Large intestine (tissue), 3 donors: ENCODE results near the gene SAFB2. TPM values are rescaled to one million over a fixed set of nuclear protein-coding genes. Genes with fewer than 3 reads are reported as not detected.

Experiments used
- DNase-seq, 2 donors: peaks; one replicate each; pipeline versions ENCODE4 v3.0.0 to v3.0.0-alpha.2; 2013
- H3K27ac ChIP-seq: one replicate; pipeline ENCODE4 v1.5.1; 2013; ENCODE audit warnings: low read length
- H3K27me3 ChIP-seq: 2 replicates; pipeline ENCODE4 v1.6.1; 2013; ENCODE audit warnings: low read length; ENCODE audit not compliant: control insufficient read depth, insufficient read depth
- H3K36me3 ChIP-seq: 2 replicates; pipeline ENCODE4 v1.6.1; 2013; ENCODE audit warnings: low read length; ENCODE audit not compliant: control insufficient read depth, insufficient read depth
- H3K4me1 ChIP-seq: one replicate; pipeline ENCODE4 v1.6.1; 2013; ENCODE audit warnings: low read length; ENCODE audit not compliant: control insufficient read depth, insufficient read depth
- H3K4me3 ChIP-seq: one replicate; pipeline ENCODE4 v1.5.1; 2013; ENCODE audit warnings: low read length
- H3K9me3 ChIP-seq: one replicate; pipeline ENCODE4 v1.6.1; 2013; ENCODE audit warnings: mild to moderate bottlenecking, low read depth, low read length, moderate library complexity; ENCODE audit not compliant: control insufficient read depth
- WGBS: methylation state at CpG from one replicate; pipeline ENCODE4 v1.1.5; 2013; ENCODE audit warnings: low lambda C conversion rate; ENCODE audit not compliant: insufficient coverage; 5-methylcytosine and 5-hydroxymethylcytosine counted together
- polyA plus RNA-seq: library from polyadenylated mRNA; unstranded; fragments of 120-200 nt; gene quantifications from one replicate; pipeline ENCODE4 v1.2.1, GENCODE V29; 2013

The SAFB2 gene
- polyA plus RNA-seq, 1 donor = 88.5 TPM

DNA sequence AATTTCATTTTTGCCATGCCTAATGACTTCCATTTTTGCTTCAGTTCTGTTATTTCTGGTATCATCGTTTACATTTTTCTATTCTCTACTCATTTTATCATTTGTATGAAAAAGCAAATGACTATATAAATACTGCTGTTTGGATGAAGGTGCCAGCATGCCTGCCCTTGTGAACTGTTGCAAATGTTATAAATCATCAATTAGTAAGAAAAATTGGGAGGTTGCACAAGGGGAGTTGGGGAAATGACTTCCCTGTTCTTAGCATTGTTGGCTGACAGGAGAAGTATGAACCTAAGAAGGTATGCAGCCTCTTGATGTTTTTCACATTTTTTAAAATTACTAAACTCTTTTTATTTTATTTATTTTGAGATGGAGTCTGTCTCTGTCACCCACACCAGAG is 15.4 kb upstream of the SAFB2 start:
- H3K9me3 ChIP-seq = no peaks in the 10 kb centered on the region
- H3K4me1 ChIP-seq = peaks cover 3% of the 10 kb centered on the region
- H3K4me3 ChIP-seq = no peak overlapping the region
- no CpG with 5 or more reads among the region's 1 CpG for WGBS
- no peak for DNase-seq
- peaks cover 25% of the 10 kb centered on the region for H3K36me3 ChIP-seq
- H3K27ac ChIP-seq = no peak overlapping the region
- no peaks in the 10 kb centered on the region for H3K27me3 ChIP-seq

DNA sequence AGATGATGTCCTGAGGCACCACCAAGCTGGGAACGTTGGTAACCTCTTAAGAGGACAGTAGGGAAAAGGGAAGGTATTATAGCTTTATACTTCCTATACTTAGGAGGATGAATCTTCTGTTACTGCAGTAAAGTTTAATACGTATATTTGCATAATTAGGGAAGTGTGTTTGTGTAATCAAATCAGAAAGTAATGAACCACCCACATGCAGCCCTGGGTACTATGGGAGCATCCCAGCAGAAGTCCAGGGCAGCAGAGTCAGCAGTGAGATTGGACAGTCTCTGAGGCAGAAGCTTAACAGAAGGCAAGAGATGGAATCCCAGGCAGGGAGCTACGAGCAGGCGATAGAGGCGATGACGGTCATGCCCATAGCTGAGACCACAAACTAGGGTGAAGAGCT is 12.9 kb upstream of the SAFB2 start:
- Histone ChIP-seq H3K27me3 (no peaks in the 10 kb centered on the region), H3K4me1 (peaks cover 3% of the 10 kb centered on the region), H3K27ac (no peak overlapping the region), H3K36me3 (peaks cover 11% of the 10 kb centered on the region), H3K9me3 (no peaks in the 10 kb centered on the region), H3K4me3 (no peak overlapping the region)
- DNase-seq = no peak
- WGBS = 100% methylated on average over 1 of the region's 6 CpGs

DNA sequence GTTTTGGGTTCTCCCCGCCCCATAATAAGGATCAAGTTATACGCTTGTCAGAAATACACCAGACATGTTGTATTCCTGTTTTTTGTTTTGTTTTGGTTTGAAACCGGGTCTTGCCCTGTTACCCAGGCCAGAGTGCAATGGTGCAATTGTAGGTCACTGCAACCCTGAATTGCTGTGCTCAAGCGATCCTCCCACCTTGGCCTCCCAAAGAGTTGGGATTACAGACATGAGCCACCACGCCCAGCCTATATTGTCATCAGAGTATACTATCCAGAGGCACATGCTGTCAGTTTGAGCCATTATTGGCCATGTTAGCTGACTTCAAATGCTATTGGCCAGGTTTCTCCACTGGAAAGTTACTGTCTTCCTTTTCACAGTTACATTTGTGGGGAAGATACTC is 10.1 kb upstream of the SAFB2 start:
- DNase-seq = no peak
- WGBS = 67% methylated on average over 1 of the region's 5 CpGs
- Histone ChIP-seq H3K9me3 (no peaks in the 10 kb centered on the region), H3K36me3 (peaks cover 32% of the 10 kb centered on the region), H3K27ac (no peak overlapping the region), H3K4me3 (no peak overlapping the region), H3K4me1 (peaks cover 3% of the 10 kb centered on the region), H3K27me3 (no peaks in the 10 kb centered on the region)

DNA sequence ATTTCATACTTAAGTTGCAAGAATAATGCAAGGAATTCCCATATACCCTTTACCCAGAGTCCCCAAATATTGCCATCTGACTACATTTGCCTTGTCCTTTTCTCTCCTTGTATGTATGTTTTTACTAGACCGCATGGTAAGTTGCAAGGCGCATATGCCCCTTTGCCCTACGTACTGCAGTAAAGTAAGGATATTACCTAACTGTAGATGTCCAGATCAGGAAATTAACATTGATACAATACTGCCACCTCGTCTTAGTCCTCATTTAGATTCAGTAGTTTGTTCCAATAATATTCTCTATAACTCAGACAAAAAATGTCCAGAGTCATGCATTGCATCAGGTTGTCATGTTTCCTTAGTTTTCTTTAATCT is 9.7 kb upstream of the SAFB2 start:
- H3K27me3 ChIP-seq = no peaks in the 10 kb centered on the region
- no peak overlapping the region for H3K27ac ChIP-seq
- H3K9me3 ChIP-seq = no peaks in the 10 kb centered on the region
- no peak for DNase-seq
- 67% methylated on average over 1 of the region's 4 CpGs for WGBS
- H3K4me1 ChIP-seq = peaks cover 3% of the 10 kb centered on the region
- peaks cover 36% of the 10 kb centered on the region for H3K36me3 ChIP-seq
- no peak overlapping the region for H3K4me3 ChIP-seq

DNA sequence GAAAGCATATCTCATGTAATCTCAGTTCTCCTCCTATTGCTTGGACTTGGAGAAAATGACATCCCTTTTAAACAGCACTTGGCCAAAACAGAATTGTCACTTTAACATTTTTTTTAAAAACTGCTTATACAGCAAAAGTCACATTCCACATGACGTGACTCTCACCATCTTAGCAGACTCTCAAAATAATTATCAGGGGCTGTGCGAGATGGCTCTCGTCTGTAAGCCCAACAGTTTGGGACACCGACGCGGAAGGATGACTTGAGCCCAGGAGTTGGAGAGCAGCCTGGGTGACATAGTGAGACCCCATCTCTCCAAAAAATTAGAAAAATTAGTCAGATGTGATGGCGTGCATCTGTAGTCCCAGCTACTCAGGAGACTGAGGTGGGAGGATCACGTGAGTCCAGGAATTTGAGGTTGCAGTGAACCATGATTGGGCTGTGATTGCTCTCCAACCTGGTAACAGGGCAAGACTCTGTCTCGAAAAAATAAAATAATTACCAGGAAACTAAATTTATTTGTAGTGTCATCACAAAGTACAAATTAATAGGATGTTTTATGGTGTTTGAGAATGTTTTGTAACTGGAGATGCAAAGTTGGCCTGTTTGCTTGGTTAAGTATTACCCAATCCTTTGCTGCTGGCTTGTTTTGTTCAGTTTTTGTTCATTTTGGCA is 9.1 kb upstream of the SAFB2 start:
- WGBS = no CpG with 5 or more reads among the region's 9 CpGs
- H3K4me3 ChIP-seq = no peak overlapping the region
- no peak overlapping the region for H3K27ac ChIP-seq
- peaks cover 7% of the 10 kb centered on the region for H3K4me1 ChIP-seq
- no peaks in the 10 kb centered on the region for H3K27me3 ChIP-seq
- H3K36me3 ChIP-seq = peaks cover 42% of the 10 kb centered on the region
- no peak for DNase-seq
- no peaks in the 10 kb centered on the region for H3K9me3 ChIP-seq

DNA sequence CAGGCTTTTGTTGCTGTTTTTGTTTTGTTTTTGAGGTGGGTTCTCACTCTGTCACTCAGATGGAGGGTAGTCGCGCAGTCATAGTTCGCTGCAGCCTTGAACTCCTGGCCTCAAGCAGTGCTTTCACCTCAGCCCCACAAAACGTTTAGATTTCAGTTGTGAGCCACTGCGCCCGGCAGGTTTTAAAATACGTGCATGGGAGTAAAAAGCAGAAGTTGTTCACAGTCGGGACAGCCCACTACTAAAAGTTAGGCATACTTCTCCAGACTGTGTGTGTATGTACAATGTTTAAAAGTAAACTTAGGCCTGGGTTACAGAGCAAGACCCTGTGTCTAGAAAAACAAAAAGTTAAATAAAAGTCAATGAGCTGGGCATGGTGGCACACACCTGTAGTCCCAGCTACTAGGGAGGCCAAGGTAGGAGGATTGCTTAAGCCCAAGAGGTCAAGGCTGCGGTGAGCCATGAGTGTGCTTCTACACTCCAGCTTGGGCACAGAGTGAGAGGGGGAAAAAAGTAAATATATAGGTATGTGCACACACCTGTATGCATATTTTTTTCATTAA is 6.4 kb upstream of the SAFB2 start:
- Histone ChIP-seq H3K4me3 (no peak overlapping the region), H3K4me1 (peaks cover 22% of the 10 kb centered on the region), H3K36me3 (peaks cover 56% of the 10 kb centered on the region), H3K9me3 (no peaks in the 10 kb centered on the region), H3K27me3 (no peaks in the 10 kb centered on the region), H3K27ac (no peak overlapping the region)
- no peak for DNase-seq
- WGBS = no CpG with 5 or more reads among the region's 9 CpGs

DNA sequence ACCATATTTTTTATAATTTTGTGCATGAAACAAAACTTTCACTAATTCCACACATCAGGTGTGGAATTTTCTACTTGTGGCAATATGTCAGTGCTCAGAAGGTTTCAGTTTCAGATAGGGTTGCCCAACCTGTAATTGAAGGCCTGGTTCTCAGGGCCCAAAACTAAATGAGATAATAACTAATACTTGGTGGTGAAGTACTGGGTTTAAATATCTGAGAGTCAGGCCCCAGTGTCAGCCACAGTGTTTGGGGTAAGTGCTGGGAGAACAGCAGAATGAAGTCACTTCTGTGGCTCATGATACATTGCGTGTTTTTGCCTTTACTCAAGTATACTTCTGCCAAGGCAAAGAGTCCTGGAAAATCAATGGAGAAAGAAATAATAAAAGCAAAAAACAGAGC is 5.9 kb upstream of the SAFB2 start:
- Histone ChIP-seq H3K4me1 (peaks cover 22% of the 10 kb centered on the region), H3K27ac (no peak overlapping the region), H3K4me3 (no peak overlapping the region), H3K36me3 (peaks cover 54% of the 10 kb centered on the region), H3K9me3 (no peaks in the 10 kb centered on the region), H3K27me3 (no peaks in the 10 kb centered on the region)
- no peak for DNase-seq
- no CpG with 5 or more reads among the region's 1 CpG for WGBS

DNA sequence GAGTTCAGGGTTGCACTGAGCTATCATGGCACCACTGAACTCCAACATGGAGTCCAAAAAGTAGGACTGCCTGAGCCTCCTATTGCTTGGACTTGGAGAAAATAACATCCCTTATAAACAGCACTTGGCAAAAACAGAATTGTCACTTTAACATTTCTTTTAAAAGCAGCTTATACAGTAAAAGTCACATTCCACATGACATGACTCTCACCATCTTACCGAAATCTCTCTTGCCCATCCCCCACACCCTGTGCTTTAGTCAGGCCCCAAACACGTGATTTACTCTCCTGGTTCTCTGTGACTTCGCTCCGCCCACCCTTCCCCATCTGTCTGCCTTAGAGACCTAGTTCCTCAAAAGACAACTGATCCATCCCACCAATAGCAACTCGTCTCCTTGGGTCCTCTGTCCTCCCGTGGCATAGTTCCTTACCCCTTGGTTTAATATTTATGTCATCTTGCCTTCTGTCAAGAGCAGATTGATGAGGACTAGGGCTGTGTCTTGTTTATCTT is 4.9 kb upstream of the SAFB2 start:
- peaks cover 2% of the 10 kb centered on the region for H3K9me3 ChIP-seq
- no peaks in the 10 kb centered on the region for H3K27me3 ChIP-seq
- H3K4me3 ChIP-seq = no peak overlapping the region
- DNase-seq = no peak
- H3K4me1 ChIP-seq = peaks cover 19% of the 10 kb centered on the region
- no peak overlapping the region for H3K27ac ChIP-seq
- H3K36me3 ChIP-seq = peaks cover 54% of the 10 kb centered on the region
- WGBS = 81% methylated on average over 3 of the region's 6 CpGs

DNA sequence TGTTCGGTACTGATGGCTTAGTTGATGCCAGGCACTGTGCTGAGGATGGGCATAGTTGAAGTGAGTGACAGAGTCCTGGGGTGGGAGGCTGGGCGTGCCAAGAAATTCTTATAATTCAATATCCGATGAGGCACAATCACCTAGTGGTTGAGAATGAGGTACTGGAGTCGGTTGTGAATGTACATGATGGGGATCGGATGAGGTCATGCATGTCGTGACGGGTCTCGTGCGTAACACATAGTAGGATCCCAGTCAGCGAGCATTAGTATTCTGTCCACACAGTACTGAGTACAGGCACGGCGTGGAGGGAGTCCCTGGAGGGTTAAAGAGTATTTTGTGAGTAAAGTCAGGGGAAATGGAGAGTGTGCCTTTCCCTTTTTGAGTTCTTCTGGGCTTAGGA is 3.1 kb upstream of the SAFB2 start:
- Histone ChIP-seq H3K9me3 (peaks cover 2% of the 10 kb centered on the region), H3K4me1 (peaks cover 27% of the 10 kb centered on the region), H3K4me3 (no peak overlapping the region), H3K36me3 (peaks cover 55% of the 10 kb centered on the region), H3K27ac (no peak overlapping the region), H3K27me3 (no peaks in the 10 kb centered on the region)
- WGBS = 95% methylated on average over 4 of the region's 12 CpGs
- no peak for DNase-seq

DNA sequence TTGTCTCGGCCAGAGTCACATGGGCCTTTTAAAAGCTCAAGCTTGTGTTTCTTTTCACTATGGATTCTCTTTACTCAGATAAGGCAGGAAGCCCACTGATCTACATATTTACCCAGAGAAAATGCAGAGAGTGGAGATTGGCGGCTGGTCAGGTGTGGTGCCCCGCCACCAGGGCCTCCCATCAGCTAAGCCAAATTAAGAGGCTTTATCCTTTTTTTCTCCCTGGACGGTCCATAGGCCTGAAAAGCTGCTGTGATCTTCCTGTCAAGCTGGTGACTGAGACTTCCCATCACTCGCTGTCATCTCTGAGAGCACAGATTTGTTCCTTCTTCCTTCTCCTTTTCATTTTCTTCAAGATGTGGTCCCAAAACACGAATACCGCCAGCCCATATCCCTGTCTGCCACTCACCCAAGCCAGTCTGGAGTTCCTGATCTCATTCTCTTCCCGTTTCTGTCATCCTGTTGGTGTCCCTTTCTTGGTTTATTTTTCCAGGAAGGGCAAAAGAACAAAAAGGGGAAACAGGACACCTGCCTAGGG is 2.2 kb upstream of the SAFB2 start:
- WGBS = 60% methylated on average over 1 of the region's 8 CpGs
- no peaks in the 10 kb centered on the region for H3K27me3 ChIP-seq
- peaks cover 54% of the 10 kb centered on the region for H3K36me3 ChIP-seq
- H3K9me3 ChIP-seq = peaks cover 2% of the 10 kb centered on the region
- H3K27ac ChIP-seq = peak overlapping the region; percentile 10
- H3K4me3 ChIP-seq = peak overlapping the region; percentile 100
- DNase-seq = peak in 1 of 2 donors; percentile 23
- H3K4me1 ChIP-seq = peaks cover 30% of the 10 kb centered on the region
